Kidney (tissue), 14 donors: ENCODE results near the gene ZAR1L. TPM values are rescaled to one million over a fixed set of nuclear protein-coding genes. Genes with fewer than 3 reads are reported as not detected.

ENCODE experiments used
- DNase-seq, 5 donors: peaks; one replicate each; pipeline ENCODE4 v3.0.0-alpha.2; 2013 to 2020
- FAIRE-seq: peaks from 2 replicates; lab custom pipeline; 2012; peaks lifted over from hg19 to GRCh38; lab: Jason Lieb, UNC
- H3K27ac ChIP-seq, 2 donors: one replicate each; pipeline ENCODE4 v1.7.0; 2013; ENCODE audit warnings: low read depth in 2 of 2, low read length in 2 of 2, inconsistent platforms in 1 of 2
- H3K27me3 ChIP-seq: one replicate; pipeline ENCODE4 v1.7.1; 2013; ENCODE audit warnings: low read length, inconsistent platforms; ENCODE audit not compliant: control insufficient read depth, insufficient read depth
- H3K36me3 ChIP-seq, 3 donors: one replicate each; pipeline versions ENCODE4 v1.7.0 to v1.7.1; 2013; ENCODE audit warnings: low read length in 3 of 3, control low read depth in 1 of 3, inconsistent platforms in 1 of 3; ENCODE audit not compliant: insufficient read depth in 3 of 3, control insufficient read depth in 2 of 3
- H3K4me1 ChIP-seq, 3 donors: one replicate each; pipeline versions ENCODE4 v1.7.0 to v1.7.1; 2013; ENCODE audit warnings: low read length in 3 of 3, inconsistent platforms in 1 of 3, low read depth in 1 of 3; ENCODE audit not compliant: control insufficient read depth in 2 of 3, insufficient read depth in 2 of 3
- H3K4me3 ChIP-seq, 3 donors: one replicate each; pipeline versions ENCODE4 v1.7.0 to v1.8.1; 2013; ENCODE audit warnings: low read length in 3 of 3, control low read depth in 1 of 3, inconsistent platforms in 1 of 3
- H3K9ac ChIP-seq, 3 donors: one replicate each; pipeline versions ENCODE4 v1.7.0 to v1.7.1; 2013; ENCODE audit warnings: low read length in 3 of 3, control low read depth in 1 of 3, inconsistent platforms in 1 of 3
- H3K9me3 ChIP-seq, 3 donors: one replicate each; pipeline versions ENCODE4 v1.7.0 to v1.7.1; 2013; ENCODE audit warnings: low read length in 3 of 3, control low read depth in 1 of 3, inconsistent platforms in 1 of 3; ENCODE audit not compliant: control insufficient read depth in 2 of 3, insufficient read depth in 1 of 3
- CTCF ChIP-seq: IDR thresholded peaks from 3 replicates; pipeline ENCODE4 v1.5.1; 2012; ENCODE audit warnings: mild to moderate bottlenecking, moderate library complexity, borderline replicate concordance; ENCODE audit not compliant: insufficient read depth; ENCODE audit errors: extremely low read depth
- intact Hi-C: fragments of 100-400 bp; cut with DNase I; formaldehyde crosslinking; loops from one replicate; pipeline ENCODE4 v1.11.1; 2022
- polyA plus RNA-seq: library from polyadenylated mRNA; stranded (reverse); fragments of 350-450 nt; fragmentation: Illumina TruSeq; extraction: RNeasy Lipid Tissue Mini Kit (QIAGEN cat#74804); gene quantifications from one replicate; pipeline ENCODE4 v1.2.3, GENCODE V29; 2014; ENCODE audit warnings: low read depth, low replicate concordance; ENCODE audit not compliant: insufficient read depth
- total RNA-seq: library from RNA; stranded (reverse); fragmentation: NEBNext Ultra II Directional; extraction: Animal tissue kit (Norgen Biotek cat#: 25700); gene quantifications from one replicate; pipeline ENCODE4 v1.2.1, GENCODE V29; 2021
- donor health status: control.
- donor health status: control.
- donor health status: control.
- donor health status: control.
- donor health status: control.
- donor health status: DM: yes; HTN: yes; CAD: no.
- donor health status: Normal renal cell carcinoma (clear cell type).

Gene ZAR1L
- total and polyA plus RNA-seq, 2 donors from 2014 or later: not detected

GRCh38 chr13:32298695-32299094 lies 16.5 kb downstream of the ZAR1L start:
- Histone ChIP-seq H3K36me3 (peaks cover 0 to 2% (median 0%) of the 10 kb centered on the region in 3 donors), H3K9me3 (no peaks in the 10 kb centered on the region), H3K27ac (no peak overlapping the region), H3K4me1 (no peaks in the 10 kb centered on the region), H3K4me3 (no peak overlapping the region), H3K27me3 (no peaks in the 10 kb centered on the region), H3K9ac (no peak overlapping the region)
- no peak for DNase-seq
- intact Hi-C loops: no loop called here
- TF ChIP-seq CTCF: no peak
- FAIRE-seq: no peak

GRCh38 chr13:32297206-32297605 lies 18.0 kb downstream of the ZAR1L start:
- TF ChIP-seq CTCF: no peak
- Histone ChIP-seq H3K27me3 (no peaks in the 10 kb centered on the region), H3K9me3 (no peaks in the 10 kb centered on the region), H3K36me3 (peaks cover 0 to 2% (median 0%) of the 10 kb centered on the region in 3 donors), H3K4me1 (no peaks in the 10 kb centered on the region), H3K4me3 (no peak overlapping the region), H3K27ac (no peak overlapping the region), H3K9ac (no peak overlapping the region)
- intact Hi-C loops: no loop called here
- no peak for FAIRE-seq
- DNase-seq: no peak

GRCh38 chr13:32285633-32285965 lies 29.6 kb downstream of the ZAR1L start:
- no peak for FAIRE-seq
- Histone ChIP-seq H3K4me3 (no peak overlapping the region), H3K9ac (no peak overlapping the region), H3K36me3 (no peaks in the 10 kb centered on the region), H3K27ac (no peak overlapping the region), H3K27me3 (no peaks in the 10 kb centered on the region), H3K4me1 (peaks cover 0 to 3% (median 3%) of the 10 kb centered on the region in 3 donors), H3K9me3 (no peaks in the 10 kb centered on the region)
- intact Hi-C loops: no loop called here
- TF ChIP-seq CTCF: no peak
- DNase-seq: no peak
